ENCODE results near the gene KCP.
"Not testable (repeated sequence)": the region's sequence is repeated elsewhere in the genome, so short reads cannot be mapped to it uniquely, and the experiment has no call there.

The KCP gene

DNA sequence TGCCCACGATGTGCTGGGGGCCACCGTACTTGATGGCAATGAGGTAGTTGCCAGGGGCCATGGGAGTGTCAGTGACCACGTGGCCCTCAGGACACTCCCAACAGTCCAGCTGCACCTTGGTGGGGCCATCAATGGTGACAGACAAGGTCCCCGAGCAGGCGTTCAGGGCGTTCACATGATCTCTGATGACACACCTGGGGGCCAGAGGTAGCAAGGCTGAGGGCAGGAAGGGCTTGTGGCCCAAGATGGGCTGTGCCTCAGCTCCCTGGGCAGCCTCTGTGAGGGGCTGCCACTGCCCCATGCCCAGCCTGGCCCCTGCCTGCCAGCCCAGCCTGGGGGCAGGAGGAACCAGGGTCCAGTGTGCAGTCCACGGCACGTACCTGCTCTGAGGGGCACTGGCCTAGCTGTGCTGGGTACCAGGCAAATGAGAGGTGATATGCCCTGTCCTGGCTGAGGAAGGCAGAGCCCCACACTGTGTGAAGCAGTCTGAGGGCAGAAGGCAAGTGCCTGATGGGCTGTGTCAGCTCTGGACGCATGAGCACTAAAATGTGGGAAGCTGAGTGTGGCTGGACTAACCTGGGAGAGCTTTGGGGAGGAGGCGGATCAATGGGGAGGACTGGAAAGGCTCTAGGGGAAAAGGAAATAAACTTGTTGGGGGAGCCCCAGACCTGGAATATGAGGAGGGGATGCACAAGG is 3.5 kb upstream of the KCP start:
- H3K4me3 ChIP-seq (ENCODE audit: low read depth, low read length) = no peak overlapping the region
- TF ChIP-seq, protein P1, sequence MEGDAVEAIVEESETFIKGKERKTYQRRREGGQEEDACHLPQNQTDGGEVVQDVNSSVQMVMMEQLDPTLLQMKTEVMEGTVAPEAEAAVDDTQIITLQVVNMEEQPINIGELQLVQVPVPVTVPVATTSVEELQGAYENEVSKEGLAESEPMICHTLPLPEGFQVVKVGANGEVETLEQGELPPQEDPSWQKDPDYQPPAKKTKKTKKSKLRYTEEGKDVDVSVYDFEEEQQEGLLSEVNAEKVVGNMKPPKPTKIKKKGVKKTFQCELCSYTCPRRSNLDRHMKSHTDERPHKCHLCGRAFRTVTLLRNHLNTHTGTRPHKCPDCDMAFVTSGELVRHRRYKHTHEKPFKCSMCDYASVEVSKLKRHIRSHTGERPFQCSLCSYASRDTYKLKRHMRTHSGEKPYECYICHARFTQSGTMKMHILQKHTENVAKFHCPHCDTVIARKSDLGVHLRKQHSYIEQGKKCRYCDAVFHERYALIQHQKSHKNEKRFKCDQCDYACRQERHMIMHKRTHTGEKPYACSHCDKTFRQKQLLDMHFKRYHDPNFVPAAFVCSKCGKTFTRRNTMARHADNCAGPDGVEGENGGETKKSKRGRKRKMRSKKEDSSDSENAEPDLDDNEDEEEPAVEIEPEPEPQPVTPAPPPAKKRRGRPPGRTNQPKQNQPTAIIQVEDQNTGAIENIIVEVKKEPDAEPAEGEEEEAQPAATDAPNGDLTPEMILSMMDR (IDR thresholded peaks at IDR 0.05; ENCODE audit: low read depth, low read length) = no peak

DNA sequence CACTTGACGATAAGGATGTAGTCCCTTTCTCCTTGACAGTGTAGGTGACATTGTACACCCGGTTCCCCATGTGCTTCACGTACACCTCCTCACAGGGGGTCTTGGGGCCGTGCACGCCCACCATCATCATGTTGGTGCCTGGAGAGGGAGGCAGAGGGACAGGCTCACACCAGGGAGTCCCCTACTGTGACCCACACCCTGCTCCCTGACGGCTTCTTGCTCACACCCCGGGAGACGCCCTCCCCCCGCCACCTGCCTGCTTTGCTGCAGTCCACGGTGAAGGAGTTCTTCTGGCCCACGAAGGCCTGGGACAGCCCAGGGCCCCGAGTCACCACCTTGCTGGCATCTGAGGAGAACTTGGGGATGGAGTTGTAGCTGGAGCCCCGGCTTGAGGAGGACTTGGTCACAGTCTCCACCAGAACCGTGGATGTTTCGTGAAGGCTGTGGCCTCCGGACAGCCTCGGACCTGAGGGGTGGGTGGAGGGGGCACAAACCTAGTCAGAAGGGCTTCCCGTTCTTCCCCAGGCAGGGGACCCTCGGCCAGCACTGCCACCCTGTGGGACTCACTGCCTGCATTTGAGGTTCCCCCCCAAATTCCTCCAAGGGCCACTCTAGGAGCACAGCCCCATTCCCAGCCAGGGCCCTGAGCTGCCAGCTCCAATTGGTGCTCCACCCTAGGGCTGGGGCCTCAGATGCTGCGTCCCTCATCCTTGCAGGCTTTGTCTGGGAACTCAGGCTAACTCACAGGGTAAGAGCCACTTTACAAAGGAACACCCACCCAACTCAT is 2.4 kb upstream of the KCP start:
- H3K4me3 ChIP-seq (ENCODE audit: low read depth, low read length) = not testable (repeated sequence)

DNA sequence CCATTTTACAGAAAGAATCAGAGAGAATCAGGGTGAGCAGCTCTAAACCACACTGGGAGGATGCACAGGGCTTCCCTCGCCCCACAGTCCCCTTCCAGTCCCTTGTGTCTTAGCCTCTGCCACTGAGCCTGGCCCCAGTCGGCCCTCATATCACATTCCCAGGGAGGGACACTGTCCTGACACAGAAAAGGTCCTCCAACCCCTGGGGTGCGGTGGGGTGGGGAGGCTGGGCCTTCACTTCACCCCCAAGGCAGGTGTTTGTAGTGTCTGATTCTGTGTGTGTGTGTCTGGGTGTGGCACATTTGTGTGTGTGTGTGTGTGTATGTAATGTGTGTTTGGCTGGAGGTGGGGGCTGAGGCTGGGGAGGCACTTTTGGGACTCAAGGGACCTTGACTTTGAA is 1.8 kb upstream of the KCP start:
- TF ChIP-seq, protein P1 (IDR thresholded peaks at IDR 0.05; ENCODE audit: low read depth, low read length) = no peak
- H3K4me3 ChIP-seq (ENCODE audit: low read depth, low read length) = no peak overlapping the region

DNA sequence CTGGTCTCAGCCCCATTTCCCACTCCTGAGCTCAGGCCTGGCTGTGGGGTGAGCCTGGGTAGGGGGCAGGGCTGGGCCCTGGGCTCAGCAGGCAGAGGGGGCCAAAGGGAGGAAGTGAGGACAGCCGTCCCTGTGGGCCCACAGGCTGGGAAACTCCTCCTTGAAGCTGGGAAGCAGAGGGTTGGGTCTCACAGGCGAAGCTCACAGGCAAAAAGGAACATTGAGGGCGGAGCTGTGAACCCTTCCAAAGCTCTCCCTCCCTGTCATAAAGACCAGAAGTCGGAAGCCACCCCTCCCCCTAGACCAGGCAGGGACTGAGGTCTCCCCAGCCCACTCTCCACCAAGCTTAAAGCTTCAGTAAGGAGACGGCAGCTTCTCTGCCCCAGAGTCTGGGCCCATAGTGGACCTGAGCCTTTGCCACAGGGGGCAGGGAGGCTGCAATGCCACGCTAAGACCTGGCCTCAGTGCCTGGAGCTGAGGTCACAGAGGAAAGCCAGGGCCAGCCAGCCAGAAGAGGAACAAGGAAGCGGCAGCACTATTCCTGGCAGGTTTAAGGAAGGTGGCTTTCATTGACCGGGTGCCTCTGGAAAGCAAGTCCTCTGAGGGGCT is 1.0 kb upstream of the KCP start:
- no peak overlapping the region for H3K4me3 ChIP-seq (ENCODE audit: low read depth, low read length)
- TF ChIP-seq, protein P1 (IDR thresholded peaks at IDR 0.05; ENCODE audit: low read depth, low read length) = no peak

DNA sequence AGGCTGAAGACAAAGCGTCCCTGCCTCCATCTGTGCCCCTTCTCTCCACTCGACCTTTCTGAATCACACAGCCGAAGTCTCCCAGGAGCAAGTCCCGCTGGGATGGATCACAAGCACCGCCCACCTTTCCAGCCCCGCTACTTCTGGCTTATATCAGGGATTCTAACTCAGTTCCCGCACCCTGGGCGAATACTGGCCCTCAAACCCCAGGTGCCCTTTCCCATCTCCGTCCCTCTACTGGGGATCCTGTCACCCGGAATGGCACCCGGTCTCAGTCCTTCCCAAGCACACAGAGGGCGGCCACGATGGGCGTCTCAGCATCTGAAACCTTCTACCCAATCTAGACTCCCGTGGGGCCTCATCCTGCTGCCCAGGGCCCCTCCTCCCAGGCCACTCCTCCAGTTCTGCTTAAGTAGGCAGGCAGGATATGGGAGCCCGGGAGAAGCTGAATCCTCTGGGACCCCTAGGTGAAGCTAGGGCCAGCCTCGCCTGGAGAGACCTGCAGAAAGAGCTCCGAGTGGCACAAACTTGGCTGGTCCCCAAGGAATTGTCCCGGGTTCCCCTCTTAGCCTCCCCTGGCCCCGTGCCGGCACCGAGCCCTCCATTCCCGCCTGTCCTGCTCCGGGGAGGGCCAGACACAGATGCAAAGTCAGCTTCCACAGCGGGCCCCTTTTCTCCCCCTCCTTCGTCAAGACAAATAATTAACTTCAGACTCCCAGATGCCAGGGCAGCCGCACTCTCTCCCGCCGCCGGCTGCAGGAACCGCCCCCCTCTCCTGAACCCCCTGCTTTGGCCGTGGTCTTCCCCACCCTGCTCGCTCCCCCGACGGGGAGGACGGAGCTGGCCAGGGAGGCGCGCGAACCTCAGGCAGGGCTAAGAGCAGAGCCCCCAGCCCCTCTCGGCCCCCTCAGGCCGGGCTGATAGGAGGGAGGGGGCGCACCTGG is 612 bp downstream of the KCP start:
- TF ChIP-seq, protein P1 (IDR thresholded peaks at IDR 0.05; ENCODE audit: low read depth, low read length) = no peak
- H3K4me3 ChIP-seq (ENCODE audit: low read depth, low read length) = peak overlapping the region; percentile 25

DNA sequence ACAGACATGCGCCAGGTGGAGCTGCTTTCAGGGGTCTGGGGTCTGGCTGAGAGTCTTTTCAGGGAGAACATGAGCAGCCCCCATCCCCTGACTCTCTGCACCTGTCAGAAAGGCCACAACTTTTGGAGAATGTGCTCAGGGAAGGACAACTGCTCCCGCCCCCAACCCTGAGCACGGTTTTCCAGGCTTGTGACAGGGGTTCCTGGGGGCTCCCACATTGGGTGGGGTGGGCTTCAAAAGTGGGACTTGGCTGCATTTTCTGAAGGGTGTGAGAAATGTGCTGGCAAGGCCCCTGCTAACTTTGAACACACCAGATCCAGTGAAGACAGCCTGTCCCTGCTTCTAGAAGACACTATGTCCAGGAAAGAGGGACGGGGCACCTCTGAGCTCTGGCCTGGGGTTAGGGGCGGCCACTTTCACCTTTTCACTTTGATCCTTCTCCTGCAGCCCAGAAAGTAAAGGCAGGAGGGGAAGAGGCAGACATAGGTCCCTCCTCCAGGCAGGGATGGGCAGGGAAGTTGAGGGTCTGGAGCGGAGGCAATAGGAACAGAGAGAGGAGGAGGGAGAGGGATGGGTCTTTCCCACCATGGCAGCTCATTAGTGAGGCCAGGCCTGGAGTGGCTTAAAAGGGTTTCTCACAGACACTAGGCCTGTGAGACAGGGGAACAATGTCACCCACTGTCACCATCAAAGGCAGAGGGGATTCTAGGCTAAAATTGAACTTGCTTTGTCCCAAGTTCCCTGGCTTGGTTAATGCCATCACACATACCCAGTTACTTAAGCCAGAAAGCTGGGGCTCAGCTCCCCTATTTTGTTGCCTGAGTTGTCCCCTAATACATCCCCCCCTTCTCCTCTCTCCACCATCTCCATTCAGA is 1.5 kb downstream of the KCP start:
- TF ChIP-seq, protein P1 (IDR thresholded peaks at IDR 0.05; ENCODE audit: low read depth, low read length) = no peak
- H3K4me3 ChIP-seq (ENCODE audit: low read depth, low read length) = peak overlapping the region; percentile 25
